HG03103 (cell line): Measurements from ENCODE around the gene ERI2.

Experiments
- ATAC-seq: cut with Tn5 transposase; IDR thresholded peaks from one replicate; pipeline ENCODE4 v1.9.1; 2021; ENCODE audit warnings: low read depth; ENCODE audit not compliant: unreplicated experiment

Gene ERI2

GRCh38 chr16:20806168-20807050, at the start of gene ERI2, which contains the start of gene REXO5:
Gene ERI2, minus strand, starts transcription at chr16:20806472. Its CDS starts 42 bp downstream, at chr16:20806430.
Gene REXO5, plus strand, starts transcription at chr16:20806527. Its CDS starts 427 bp downstream, at chr16:20806954.
- peak; percentile 87 for ATAC-seq

- no peak for ATAC-seq
These were observed 48.7 kb upstream of the ERI2 start for GRCh38 chr16:20854963-20855362.

- no peak for ATAC-seq
These were observed 47.8 kb upstream of the ERI2 start for GRCh38 chr16:20853981-20854620.

- no peak for ATAC-seq
These were observed 46.9 kb upstream of the ERI2 start for GRCh38 chr16:20853143-20853542.

- ATAC-seq = no peak
These were observed 45.3 kb upstream of the ERI2 start for GRCh38 chr16:20851601-20852000.

- no peak for ATAC-seq
These were observed 44.7 kb upstream of the ERI2 start for GRCh38 chr16:20850981-20851380.

- no peak for ATAC-seq
These were observed 43.5 kb upstream of the ERI2 start for GRCh38 chr16:20849589-20850390.

- ATAC-seq = no peak
These were observed 41.3 kb upstream of the ERI2 start for GRCh38 chr16:20847550-20847949.

GRCh38 chr16:20846551-20846950, 40.3 kb upstream of the ERI2 start:
- ATAC-seq = no peak

GRCh38 chr16:20846030-20846429, 39.8 kb upstream of the ERI2 start:
- ATAC-seq = no peak

- no peak for ATAC-seq
These were observed 38.3 kb upstream of the ERI2 start for GRCh38 chr16:20844588-20844987.

- ATAC-seq = no peak
These were observed 37.8 kb upstream of the ERI2 start for GRCh38 chr16:20844054-20844453.

- ATAC-seq = no peak
These were observed 33.2 kb upstream of the ERI2 start for GRCh38 chr16:20839504-20839903.

GRCh38 chr16:20838240-20838639, 32.0 kb upstream of the ERI2 start:
- no peak for ATAC-seq

- ATAC-seq = no peak
These were observed 26.8 kb upstream of the ERI2 start for GRCh38 chr16:20833086-20833485.

GRCh38 chr16:20830372-20830771, 24.1 kb upstream of the ERI2 start:
- no peak for ATAC-seq

GRCh38 chr16:20829536-20829935, 23.3 kb upstream of the ERI2 start:
- no peak for ATAC-seq

- ATAC-seq = no peak
These were observed 19.8 kb upstream of the ERI2 start for GRCh38 chr16:20826039-20826566.

GRCh38 chr16:20822521-20823325, 16.5 kb upstream of the ERI2 start:
- no peak for ATAC-seq

GRCh38 chr16:20821682-20822081, 15.4 kb upstream of the ERI2 start:
- ATAC-seq = no peak
